Gastroesophageal sphincter (tissue), 4 donors: ENCODE results near the gene THRB. TPM values are rescaled to one million over a fixed set of nuclear protein-coding genes. Genes with fewer than 3 reads are reported as not detected.
A peak's percentile ranks its signal among the peaks of the same experiment; 100 is the strongest.

Experiments used
- ATAC-seq: fragments of 150-250 bp; one replicate; pipeline ENCODE4 v1.9.1; 2016; ENCODE audit warnings: mild to moderate bottlenecking, moderate library complexity
- H3K27ac ChIP-seq, 4 donors: fragments of 200-600 bp; sonication (generic) in 3 of 4; 1 replicate in 3 of 4; 2 replicates in 1 of 4; pipeline ENCODE4 v1.5.1; 2016 to 2019
- H3K27me3 ChIP-seq: fragments of 200-600 bp; sonication (generic); one replicate; pipeline ENCODE4 v1.5.1; 2019
- H3K36me3 ChIP-seq, 2 donors: fragments of 200-600 bp; sonication (generic); one replicate each; pipeline ENCODE4 v1.5.1; 2019; ENCODE audit warnings: control low read depth in 1 of 2
- H3K4me1 ChIP-seq, 3 donors: fragments of 200-600 bp; sonication (generic); 1 replicate in 2 of 3; 2 replicates in 1 of 3; pipeline ENCODE4 v1.5.1; 2016 to 2019; ENCODE audit warnings: control low read depth in 2 of 3
- H3K4me3 ChIP-seq, 2 donors: fragments of 200-600 bp; sonication (generic); one replicate each; pipeline ENCODE4 v1.5.1; 2019; ENCODE audit warnings: mild to moderate bottlenecking in 1 of 2, moderate library complexity in 1 of 2
- H3K9me3 ChIP-seq, 3 donors: fragments of 200-600 bp; sonication (generic); one replicate each; pipeline ENCODE4 v1.5.1; 2017 to 2019; ENCODE audit warnings: control low read depth in 2 of 3
- CTCF ChIP-seq, 4 experiments: fragments of 200-600 bp in 2 of 4; fragments of 450-650 bp in 2 of 4; sonication (generic) in 1 of 4; IDR thresholded peaks; one replicate each; pipeline ENCODE4 v1.5.1; 2017 to 2019; ENCODE audit warnings: antibody characterized with exemption in 4 of 4, mild to moderate bottlenecking in 2 of 4, moderate library complexity in 2 of 4
- EP300 ChIP-seq: sonication (generic); formaldehyde crosslinking; IDR thresholded peaks from one replicate; pipeline ENCODE4 v1.6.1; 2017; ENCODE audit warnings: antibody characterized with exemption, mild to moderate bottlenecking
- POLR2A ChIP-seq, 2 donors: fragments of 450-650 bp; IDR thresholded peaks; one replicate each; pipeline ENCODE4 v1.6.1; 2017; ENCODE audit warnings: antibody characterized with exemption in 2 of 2, mild to moderate bottlenecking in 2 of 2, moderate library complexity in 1 of 2
- POLR2AphosphoS5 ChIP-seq: sonication (generic); formaldehyde crosslinking; IDR thresholded peaks from one replicate; pipeline ENCODE4 v1.6.1; 2017; ENCODE audit warnings: antibody characterized with exemption
- WGBS, 2 donors: methylation state at CpG; one replicate each; pipeline ENCODE4 v1.1.5; 2018; ENCODE audit warnings: low coverage in 1 of 2; 5-methylcytosine and 5-hydroxymethylcytosine counted together
- total RNA-seq, 4 donors: library from RNA; depleted of rRNA; stranded (reverse); fragments of >200 nt; gene quantifications; one replicate each; pipeline ENCODE4 v1.1.0, GENCODE V29; 2016

THRB gene
- total RNA-seq, 4 donors from 2014 or later: 42.5 to 61.9 (median 55.8) TPM

GRCh38 chr3:24290596-24290995 lies 204.1 kb downstream of the THRB start:
- Histone ChIP-seq H3K36me3 (peaks cover 0 to 15% of the 10 kb centered on the region in 2 donors), H3K4me1 (peaks cover 15 to 48% (median 20%) of the 10 kb centered on the region in 3 donors), H3K27ac (peak overlapping the region in 2 of 4 donors; percentile 39 to 71), H3K9me3 (peaks cover 0 to 7% (median 0%) of the 10 kb centered on the region in 3 donors), H3K4me3 (no peak overlapping the region), H3K27me3 (no peaks in the 10 kb centered on the region)
- ATAC-seq: no peak
- no peak for TF ChIP-seq POLR2AphosphoS5
- TF ChIP-seq CTCF (IDR thresholded peaks at IDR 0.05): no peak
- TF ChIP-seq EP300: no peak
- no peak for TF ChIP-seq POLR2A (IDR thresholded peaks at IDR 0.05)
- 60 to 64% methylated on average over 2 to 3 of the region's 3 CpGs for WGBS, 2 donors

GRCh38 chr3:24288496-24289236 lies 206.0 kb downstream of the THRB start:
- peak; percentile 52 for ATAC-seq
- H3K4me3 ChIP-seq: peak overlapping the region in 1 of 2 donors; percentile 9
- TF ChIP-seq POLR2AphosphoS5: no peak
- no peak for TF ChIP-seq POLR2A (IDR thresholded peaks at IDR 0.05)
- TF ChIP-seq EP300: no peak
- no peak for TF ChIP-seq CTCF (IDR thresholded peaks at IDR 0.05)
- WGBS, 2 donors: 17 to 29% methylated on average over 7 to 8 of the region's 8 CpGs
- no peaks in the 10 kb centered on the region for H3K9me3 ChIP-seq
- H3K36me3 ChIP-seq: peaks cover 0 to 5% of the 10 kb centered on the region in 2 donors
- H3K4me1 ChIP-seq: peaks cover 15 to 48% (median 20%) of the 10 kb centered on the region in 3 donors
- H3K27ac ChIP-seq: peak overlapping the region; percentile 49 to 77 (median 62)
- H3K27me3 ChIP-seq: no peaks in the 10 kb centered on the region

- 0 to 30% methylated on average over 3 of the region's 3 CpGs for WGBS, 2 donors
- Histone ChIP-seq H3K27ac (peak overlapping the region; percentile 49 to 77 (median 62)), H3K9me3 (no peaks in the 10 kb centered on the region), H3K4me1 (peaks cover 15 to 48% (median 20%) of the 10 kb centered on the region in 3 donors), H3K36me3 (peaks cover 0 to 4% of the 10 kb centered on the region in 2 donors), H3K4me3 (no peak overlapping the region), H3K27me3 (no peaks in the 10 kb centered on the region)
- TF ChIP-seq POLR2A (IDR thresholded peaks at IDR 0.05) (no peak), POLR2AphosphoS5 (peak; percentile 40)
- ATAC-seq: peak; percentile 81
Measured at GRCh38 chr3:24287755-24288450, 206.7 kb downstream of the THRB start.

- no peaks in the 10 kb centered on the region for H3K9me3 ChIP-seq
- ATAC-seq: no peak
- H3K4me1 ChIP-seq: peaks cover 15 to 48% (median 20%) of the 10 kb centered on the region in 3 donors
- no peak overlapping the region for H3K4me3 ChIP-seq
- no peak overlapping the region for H3K27ac ChIP-seq
- 89 to 92% methylated on average over 3 of the region's 3 CpGs for WGBS, 2 donors
- H3K36me3 ChIP-seq: no peaks in the 10 kb centered on the region
- TF ChIP-seq EP300: no peak
- no peak for TF ChIP-seq POLR2A (IDR thresholded peaks at IDR 0.05)
- TF ChIP-seq POLR2AphosphoS5: no peak
- no peak for TF ChIP-seq CTCF (IDR thresholded peaks at IDR 0.05)
- no peaks in the 10 kb centered on the region for H3K27me3 ChIP-seq
Measured at GRCh38 chr3:24286405-24286804, 208.2 kb downstream of the THRB start.

- Histone ChIP-seq H3K27ac (no peak overlapping the region), H3K4me1 (peaks cover 0 to 9% (median 0%) of the 10 kb centered on the region in 3 donors), H3K36me3 (no peaks in the 10 kb centered on the region), H3K4me3 (no peak overlapping the region), H3K9me3 (no peaks in the 10 kb centered on the region), H3K27me3 (no peaks in the 10 kb centered on the region)
- no peak for ATAC-seq
- TF ChIP-seq POLR2A (IDR thresholded peaks at IDR 0.05) (no peak), POLR2AphosphoS5 (no peak), CTCF (IDR thresholded peaks at IDR 0.05) (no peak)
- WGBS, 2 donors: 55 to 89% methylated on average over 1 of the region's 1 CpG
Measured at GRCh38 chr3:24278543-24278942, 216.1 kb downstream of the THRB start.
